CD14-positive monocyte (primary cell): ENCODE data around the gene PLBD2. TPM values are rescaled to one million over a fixed set of nuclear protein-coding genes. Genes with fewer than 3 reads are reported as not detected.

Experiments used
- DNase-seq, 3 donors: peaks; one replicate each; pipeline ENCODE4 v3.0.0-alpha.2; 2011 to 2022
- H2AFZ ChIP-seq: 2 replicates; pipeline ENCODE4 v1.6.0; 2012; ENCODE audit warnings: mild to moderate bottlenecking, low read depth, low read length, inconsistent platforms; ENCODE audit not compliant: insufficient read depth, poor library complexity, severe bottlenecking
- H3K27ac ChIP-seq, 2 donors: 1 replicate in 1 of 2; 2 replicates in 1 of 2; pipeline ENCODE4 v1.5.1; 2012 to 2013; ENCODE audit warnings: low read length in 2 of 2, control low read depth in 1 of 2, inconsistent platforms in 1 of 2, low read depth in 1 of 2, mild to moderate bottlenecking in 1 of 2
- H3K27me3 ChIP-seq, 2 donors: one replicate each; pipeline versions ENCODE4 v1.6.0 to v1.6.1; 2011 to 2013; ENCODE audit warnings: low read length in 2 of 2; ENCODE audit not compliant: control insufficient read depth in 2 of 2, insufficient read depth in 2 of 2
- H3K36me3 ChIP-seq, 2 donors: replicated peaks in 1 of 2; 1 replicate in 1 of 2; 2 replicates in 1 of 2; pipeline versions ENCODE4 v1.5.1 to v1.6.1; 2012 to 2013; ENCODE audit warnings: low read length in 2 of 2, control low read depth in 1 of 2, inconsistent platforms in 1 of 2, mild to moderate bottlenecking in 1 of 2; ENCODE audit not compliant: insufficient read depth in 2 of 2, control insufficient read depth in 1 of 2
- H3K4me1 ChIP-seq, 2 donors: 1 replicate in 1 of 2; 2 replicates in 1 of 2; pipeline versions ENCODE4 v1.5.1 to v1.6.1; 2012 to 2013; ENCODE audit warnings: low read length in 2 of 2, control low read depth in 1 of 2, inconsistent platforms in 1 of 2, mild to moderate bottlenecking in 1 of 2, moderate library complexity in 1 of 2; ENCODE audit not compliant: insufficient read depth in 2 of 2, control insufficient read depth in 1 of 2
- H3K4me2 ChIP-seq: replicated peaks from 2 replicates; pipeline ENCODE3; 2012; ENCODE audit warnings: low read length, moderate library complexity, mild to moderate bottlenecking; ENCODE audit not compliant: poor library complexity, severe bottlenecking; ENCODE audit errors: extremely low read depth
- H3K4me3 ChIP-seq, 3 experiments: fragments of 200-600 bp in 1 of 3; sonication (generic) in 1 of 3; replicated peaks in 1 of 3; 1 replicate in 2 of 3; 2 replicates in 1 of 3; pipeline ENCODE4 v1.5.1; 2011 to 2013; ENCODE audit warnings: low read length in 3 of 3, mild to moderate bottlenecking in 3 of 3, control low read depth in 2 of 3, low read depth in 2 of 3, inconsistent platforms in 1 of 3, moderate library complexity in 1 of 3
- H3K79me2 ChIP-seq: 2 replicates; pipeline ENCODE4 v1.6.0; 2012; ENCODE audit warnings: mild to moderate bottlenecking, control low read depth, inconsistent platforms, low read length, moderate library complexity; ENCODE audit not compliant: insufficient read depth
- H3K9ac ChIP-seq: 2 replicates; pipeline ENCODE4 v1.6.0; 2017; ENCODE audit warnings: low read length, mild to moderate bottlenecking; ENCODE audit not compliant: insufficient read depth, poor library complexity, severe bottlenecking
- H3K9me3 ChIP-seq, 2 donors: replicated peaks in 1 of 2; 1 replicate in 1 of 2; 2 replicates in 1 of 2; pipeline versions ENCODE4 v1.5.1 to v1.6.1; 2012 to 2013; ENCODE audit warnings: low read length in 2 of 2, control low read depth in 1 of 2; ENCODE audit not compliant: control insufficient read depth in 1 of 2, insufficient read depth in 1 of 2
- H4K20me1 ChIP-seq: 2 replicates; pipeline ENCODE4 v1.6.0; 2012; ENCODE audit warnings: mild to moderate bottlenecking, low read length, control low read depth, moderate library complexity; ENCODE audit not compliant: insufficient read depth
- H3K27ac Mint-ChIP-seq, 7 donors: one replicate each; pipeline ENCODE4 v1.8.0; 2020; ENCODE audit warnings: mild to moderate bottlenecking in 7 of 7, mixed read lengths in 7 of 7, moderate library complexity in 6 of 7, inconsistent platforms in 2 of 7
- H3K27me3 Mint-ChIP-seq, 3 donors: one replicate each; pipeline ENCODE4 v1.8.0; 2021 to 2022; ENCODE audit warnings: low read depth in 3 of 3, mild to moderate bottlenecking in 3 of 3, mixed read lengths in 3 of 3, moderate library complexity in 3 of 3, inconsistent platforms in 1 of 3
- H3K36me3 Mint-ChIP-seq, 2 donors: one replicate each; pipeline ENCODE4 v1.8.0; 2020; ENCODE audit warnings: mixed read lengths in 2 of 2, inconsistent platforms in 1 of 2, mild to moderate bottlenecking in 1 of 2
- H3K4me1 Mint-ChIP-seq: one replicate; pipeline ENCODE4 v1.8.0; 2020; ENCODE audit warnings: mild to moderate bottlenecking, mixed read lengths
- H3K4me3 Mint-ChIP-seq, 2 donors: one replicate each; pipeline ENCODE4 v1.8.0; 2020; ENCODE audit warnings: mild to moderate bottlenecking in 2 of 2, mixed read lengths in 2 of 2, moderate library complexity in 1 of 2
- H3K9me3 Mint-ChIP-seq, 7 donors: one replicate each; pipeline ENCODE4 v1.8.0; 2020 to 2022; ENCODE audit warnings: mixed read lengths in 7 of 7, mild to moderate bottlenecking in 6 of 7, moderate library complexity in 6 of 7, inconsistent platforms in 2 of 7
- CTCF ChIP-seq: fragments of 200-600 bp; IDR thresholded peaks from one replicate; pipeline ENCODE4 v1.8.0; 2022; ENCODE audit warnings: antibody characterized with exemption, mild to moderate bottlenecking
- WGBS: methylation state at CpG from one replicate; pipeline ENCODE4 v1.1.5; 2013; ENCODE audit warnings: missing lambda C conversion rate; ENCODE audit not compliant: insufficient coverage; 5-methylcytosine and 5-hydroxymethylcytosine counted together
- intact Hi-C, 2 donors: fragments of 100-400 bp; cut with micrococcal nuclease; formaldehyde crosslinking; loops; one replicate each; pipeline versions ENCODE4 v1.15.0 to v1.15.1; 2023
- polyA plus RNA-seq, 3 donors: library from polyadenylated mRNA; depleted of rRNA in 1 of 3; unstranded in 2 of 3; stranded (reverse) in 1 of 3; fragments of 300-500 nt in 2 of 3; fragments of >200 nt in 1 of 3; fragmentation: Illumina TruSeq in 2 of 3; gene quantifications; 1 replicate in 2 of 3; 2 replicates in 1 of 3; pipeline ENCODE4 v1.2.3, GENCODE V29; 2012 to 2021

Gene PLBD2
- polyA plus RNA-seq, 3 donors: 8.5 to 12.4 (median 8.8) TPM

GRCh38 chr12:113436586-113436985, 78.2 kb downstream of the PLBD2 start:
- Histone ChIP-seq H3K27ac (no peak overlapping the region), H3K9me3 (no peaks in the 10 kb centered on the region), H3K36me3 (no peaks in the 10 kb centered on the region), H4K20me1 (no peaks in the 10 kb centered on the region), H3K4me1 (no peaks in the 10 kb centered on the region), H3K9ac (no peak overlapping the region), H3K4me2 (no peak overlapping the region), H2AFZ (no peak overlapping the region), H3K79me2 (no peaks in the 10 kb centered on the region), H3K27me3 (no peaks in the 10 kb centered on the region), H3K4me3 (no peak overlapping the region)
- intact Hi-C loops: no loop called here
- Mint-ChIP-seq H3K27ac (no peak overlapping the region), H3K27me3 (peaks cover 4 to 9% (median 4%) of the 10 kb centered on the region in 3 donors), H3K4me3 (no peak overlapping the region), H3K9me3 (no peaks in the 10 kb centered on the region), H3K4me1 (no peaks in the 10 kb centered on the region), H3K36me3 (no peaks in the 10 kb centered on the region)
- no peak for TF ChIP-seq CTCF
- 98% methylated on average over 5 of the region's 6 CpGs for WGBS
- no peak for DNase-seq

GRCh38 chr12:113436993-113437728, 78.8 kb downstream of the PLBD2 start:
- no peak overlapping the region for H3K4me2 ChIP-seq
- Mint-ChIP-seq H3K4me1 (no peaks in the 10 kb centered on the region), H3K4me3 (no peak overlapping the region), H3K27me3 (peaks cover 2 to 8% (median 5%) of the 10 kb centered on the region in 3 donors), H3K27ac (no peak overlapping the region), H3K9me3 (no peaks in the 10 kb centered on the region), H3K36me3 (no peaks in the 10 kb centered on the region)
- H3K4me3 ChIP-seq: no peak overlapping the region
- DNase-seq: no peak
- H4K20me1 ChIP-seq: no peaks in the 10 kb centered on the region
- H3K9me3 ChIP-seq: no peaks in the 10 kb centered on the region
- 90% methylated on average over 3 of the region's 6 CpGs for WGBS
- no peaks in the 10 kb centered on the region for H3K4me1 ChIP-seq
- no peak overlapping the region for H3K9ac ChIP-seq
- intact Hi-C loops: no loop called here
- no peaks in the 10 kb centered on the region for H3K27me3 ChIP-seq
- TF ChIP-seq CTCF: no peak
- H2AFZ ChIP-seq: no peak overlapping the region
- no peaks in the 10 kb centered on the region for H3K79me2 ChIP-seq
- H3K27ac ChIP-seq: no peak overlapping the region
- no peaks in the 10 kb centered on the region for H3K36me3 ChIP-seq
